ENCODE data around the gene LAMTOR1.
A peak's percentile ranks its signal among the peaks of the same experiment; 100 is the strongest.

The LAMTOR1 gene

GRCh38 chr11:72119198-72119597 is 16.1 kb upstream of the LAMTOR1 start:
- DNase-seq (ENCODE audit: low read depth), result no peak
- no peak for TF ChIP-seq CTCF (IDR thresholded peaks at IDR 0.05; ENCODE audit: control insufficient read depth, extremely low read depth, insufficient read depth)
- H3K4me3 ChIP-seq (ENCODE audit: low read depth, low read length), result no peak overlapping the region

- no peak for DNase-seq (ENCODE audit: low read depth)
- TF ChIP-seq CTCF (IDR thresholded peaks at IDR 0.05; ENCODE audit: control insufficient read depth, extremely low read depth, insufficient read depth), result no peak
- H3K4me3 ChIP-seq (ENCODE audit: low read depth, low read length), result no peak overlapping the region
These were observed 13.1 kb upstream of the LAMTOR1 start for GRCh38 chr11:72116019-72116755.

- no peak overlapping the region for H3K4me3 ChIP-seq (ENCODE audit: low read depth, low read length)
- TF ChIP-seq CTCF (IDR thresholded peaks at IDR 0.05; ENCODE audit: control insufficient read depth, extremely low read depth, insufficient read depth), result no peak
- DNase-seq (ENCODE audit: low read depth), result no peak
These were observed 11.5 kb upstream of the LAMTOR1 start for GRCh38 chr11:72114570-72114969.

- TF ChIP-seq CTCF (IDR thresholded peaks at IDR 0.05; ENCODE audit: control insufficient read depth, extremely low read depth, insufficient read depth), result no peak
- no peak for DNase-seq (ENCODE audit: low read depth)
- H3K4me3 ChIP-seq (ENCODE audit: low read depth, low read length), result peak overlapping the region; percentile 80
These were observed 10.1 kb upstream of the LAMTOR1 start for GRCh38 chr11:72112978-72113808.

- peak within 1 kb of the TSS; percentile 80 for H3K4me3 ChIP-seq (ENCODE audit: low read depth, low read length)
- no peak for TF ChIP-seq CTCF (IDR thresholded peaks at IDR 0.05; ENCODE audit: control insufficient read depth, extremely low read depth, insufficient read depth)
- peak; percentile 99 for DNase-seq (ENCODE audit: low read depth)
These were observed 9.3 kb upstream of the LAMTOR1 start, which contains the start of gene ANAPC15 for GRCh38 chr11:72112143-72112977. Gene ANAPC15 (minus strand): TSS chr11:72112695. CDS start chr11:72111276, 1,419 bp downstream.

- TF ChIP-seq CTCF (IDR thresholded peaks at IDR 0.05; ENCODE audit: control insufficient read depth, extremely low read depth, insufficient read depth), result no peak
- DNase-seq (ENCODE audit: low read depth), result no peak
- peak overlapping the region; percentile 80 for H3K4me3 ChIP-seq (ENCODE audit: low read depth, low read length)
These were observed 8.4 kb upstream of the LAMTOR1 start for GRCh38 chr11:72111300-72112142.

Measured in LNCaP clone FGC (cell line).